H1 (cell line): ENCODE results near the gene TRMT44. TPM values are rescaled to one million over a fixed set of nuclear protein-coding genes. Genes with fewer than 3 reads are reported as not detected.

ENCODE experiments used
- CTCF ChIA-PET: fragments of 300-600 bp; sonication (Branson Sonifier 250); formaldehyde crosslinking; loops from one replicate; lab custom pipeline; 2021; ENCODE audit not compliant: partially characterized antibody; lab: Charles Lee
- POLR2A ChIA-PET: fragments of 300-600 bp; sonication (Branson Sonifier 250); formaldehyde crosslinking; loops from one replicate; lab custom pipeline; 2021; ENCODE audit warnings: inconsistent platforms; ENCODE audit not compliant: partially characterized antibody; lab: Charles Lee
- DNase-seq, 2 experiments: peaks; one replicate each; pipeline versions ENCODE4 v3.0.0 to v3.0.0-alpha.2; 2010 to 2022; ENCODE audit warnings: low spot score in 2 of 2, low read depth in 1 of 2, mixed read lengths in 1 of 2
- FAIRE-seq: peaks from 2 replicates; lab custom pipeline; 2011; peaks lifted over from hg19 to GRCh38; lab: Jason Lieb, UNC
- H2AFZ ChIP-seq: 2 replicates; pipeline ENCODE4 v1.8.1; 2012; ENCODE audit warnings: low read length, inconsistent platforms
- H2AK5ac ChIP-seq: 2 replicates; pipeline ENCODE4 v1.6.1; 2013; ENCODE audit warnings: low read depth, low read length
- H2BK120ac ChIP-seq: replicated peaks from 2 replicates; pipeline ENCODE3; 2013; ENCODE audit warnings: low read depth, low read length, inconsistent platforms
- H2BK12ac ChIP-seq: 2 replicates; pipeline ENCODE4 v1.6.1; 2013; ENCODE audit warnings: low read depth, low read length
- H2BK15ac ChIP-seq: 2 replicates; pipeline ENCODE4 v1.6.1; 2013; ENCODE audit warnings: low read length
- H2BK20ac ChIP-seq: 2 replicates; pipeline ENCODE4 v1.6.1; 2013; ENCODE audit warnings: low read length
- H2BK5ac ChIP-seq: 2 replicates; pipeline ENCODE4 v1.6.1; 2013; ENCODE audit warnings: low read depth, low read length
- H3K14ac ChIP-seq: 2 replicates; pipeline ENCODE4 v1.6.1; 2013; ENCODE audit warnings: inconsistent platforms; ENCODE audit not compliant: insufficient read length
- H3K18ac ChIP-seq: 2 replicates; pipeline ENCODE4 v1.6.1; 2013; ENCODE audit warnings: low read length; ENCODE audit errors: extremely low read depth
- H3K23ac ChIP-seq: 2 replicates; pipeline ENCODE4 v1.6.1; 2013; ENCODE audit warnings: inconsistent platforms; ENCODE audit not compliant: insufficient read length
- H3K23me2 ChIP-seq: 2 replicates; pipeline ENCODE4 v1.6.1; 2013; ENCODE audit warnings: low read depth, low read length
- H3K27ac ChIP-seq: 2 replicates; pipeline ENCODE4 v1.6.1; 2011; ENCODE audit warnings: low read depth, low read length, inconsistent platforms
- H3K27me3 ChIP-seq, 4 experiments: replicated peaks in 1 of 4; 1 replicate in 1 of 4; 2 replicates in 3 of 4; pipeline versions ENCODE4 v1.6.1 to v1.8.1; 2011 to 2013; ENCODE audit warnings: low read length in 3 of 4, mild to moderate bottlenecking in 3 of 4, inconsistent platforms in 2 of 4, mixed read lengths in 2 of 4, moderate library complexity in 1 of 4; ENCODE audit not compliant: control insufficient read depth in 3 of 4, insufficient read depth in 3 of 4; ENCODE audit errors: extremely low read depth in 1 of 4
- H3K36me3 ChIP-seq, 4 experiments: 2 replicates each; pipeline versions ENCODE4 v1.6.1 to v1.8.1; 2011 to 2013; ENCODE audit warnings: mild to moderate bottlenecking in 4 of 4, low read length in 3 of 4, moderate library complexity in 2 of 4, control low read depth in 1 of 4, inconsistent platforms in 1 of 4; ENCODE audit not compliant: insufficient read depth in 4 of 4, control insufficient read depth in 2 of 4
- H3K4ac ChIP-seq: replicated peaks from 2 replicates; pipeline ENCODE3; 2013; ENCODE audit warnings: low read length, low read depth, mixed read lengths, inconsistent platforms; ENCODE audit not compliant: insufficient read length
- H3K4me1 ChIP-seq, 4 experiments: replicated peaks in 1 of 4; 1 replicate in 1 of 4; 2 replicates in 3 of 4; pipeline versions ENCODE4 v1.6.1 to v1.8.1; 2011 to 2013; ENCODE audit warnings: low read length in 3 of 4, inconsistent platforms in 2 of 4, mixed read lengths in 1 of 4; ENCODE audit not compliant: insufficient read depth in 4 of 4, control insufficient read depth in 3 of 4
- H3K4me2 ChIP-seq, 2 experiments: 2 replicates each; pipeline versions ENCODE4 v1.6.1 to v1.8.1; 2011 to 2013; ENCODE audit warnings: low read depth in 2 of 2, low read length in 2 of 2, control low read depth in 1 of 2, inconsistent platforms in 1 of 2, mild to moderate bottlenecking in 1 of 2; ENCODE audit not compliant: insufficient read depth in 1 of 2
- H3K4me3 ChIP-seq, 4 experiments: fragments of 200-600, 300-600 bp in 1 of 4; sonication (generic), shearing (Covaris generic), sonication (Bioruptor Twin) in 1 of 4; 2 replicates each; pipeline versions ENCODE4 v1.5.1 to v1.8.1; 2011 to 2016; ENCODE audit warnings: low read length in 4 of 4, low read depth in 3 of 4, control low read depth in 2 of 4, inconsistent platforms in 2 of 4, mild to moderate bottlenecking in 2 of 4, mixed read lengths in 1 of 4, moderate library complexity in 1 of 4; ENCODE audit not compliant: insufficient read depth in 2 of 4; ENCODE audit errors: extremely low read depth in 1 of 4
- H3K56ac ChIP-seq: replicated peaks from 2 replicates; pipeline ENCODE3; 2013; ENCODE audit warnings: low read depth, mild to moderate bottlenecking, mixed read lengths, low read length, inconsistent platforms; ENCODE audit not compliant: insufficient read length
- H3K79me1 ChIP-seq: 2 replicates; pipeline ENCODE4 v1.6.1; 2013; ENCODE audit warnings: low read depth, low read length, control low read depth
- H3K79me2 ChIP-seq, 2 experiments: 2 replicates each; pipeline versions ENCODE4 v1.6.1 to v1.8.1; 2012 to 2013; ENCODE audit warnings: low read length in 2 of 2, mild to moderate bottlenecking in 2 of 2, inconsistent platforms in 1 of 2; ENCODE audit not compliant: insufficient read depth in 2 of 2, control insufficient read depth in 1 of 2
- H3K9ac ChIP-seq, 4 experiments: replicated peaks in 1 of 4; 1 replicate in 1 of 4; 2 replicates in 3 of 4; pipeline versions ENCODE4 v1.6.1 to v1.8.1; 2011 to 2013; ENCODE audit warnings: low read depth in 3 of 4, low read length in 3 of 4, control low read depth in 2 of 4, mild to moderate bottlenecking in 2 of 4, moderate library complexity in 2 of 4, inconsistent platforms in 1 of 4; ENCODE audit errors: extremely low read depth in 1 of 4
- H3K9me3 ChIP-seq, 2 experiments: 2 replicates each; pipeline versions ENCODE4 v1.6.1 to v1.8.1; 2012 to 2013; ENCODE audit warnings: mild to moderate bottlenecking in 2 of 2, moderate library complexity in 2 of 2, control low read depth in 1 of 2, inconsistent platforms in 1 of 2, low read depth in 1 of 2, low read length in 1 of 2, mixed read lengths in 1 of 2; ENCODE audit not compliant: insufficient read depth in 2 of 2
- H4K20me1 ChIP-seq, 2 experiments: replicated peaks in 1 of 2; 2 replicates each; pipeline versions ENCODE3 to v1.8.1; 2011 to 2013; ENCODE audit warnings: inconsistent platforms in 2 of 2, low read length in 2 of 2, mild to moderate bottlenecking in 1 of 2; ENCODE audit not compliant: insufficient read depth in 2 of 2, control insufficient read depth in 1 of 2
- H4K5ac ChIP-seq: 2 replicates; pipeline ENCODE4 v1.6.1; 2013; ENCODE audit warnings: low read length, low read depth, mixed read lengths, inconsistent platforms; ENCODE audit not compliant: insufficient read length
- H4K8ac ChIP-seq: 2 replicates; pipeline ENCODE4 v1.8.0; 2013; ENCODE audit warnings: mild to moderate bottlenecking, moderate library complexity, low read length, inconsistent platforms; ENCODE audit not compliant: insufficient read depth; ENCODE audit errors: extremely low read depth
- H4K91ac ChIP-seq: replicated peaks from 2 replicates; pipeline ENCODE3; 2013; ENCODE audit warnings: low read length, mixed read lengths, inconsistent platforms; ENCODE audit not compliant: insufficient read length
- CBX5 ChIP-seq: fragments of 300-800, 300-1000 bp; sonication (generic); IDR thresholded peaks from 2 replicates; pipeline ENCODE4 v1.7.1; 2016; ENCODE audit warnings: antibody characterized with exemption, low read length, low read depth
- NANOG ChIP-seq: IDR thresholded peaks from 2 replicates; pipeline ENCODE4 v1.6.1; 2011; ENCODE audit warnings: low read length, low read depth, mild to moderate bottlenecking, inconsistent platforms; ENCODE audit not compliant: insufficient read depth, poor library complexity, severe bottlenecking
- SAP30 ChIP-seq: fragments of 300-600 bp; sonication (generic); IDR thresholded peaks from 2 replicates; pipeline ENCODE4 v1.7.1; 2012; ENCODE audit warnings: low read length, moderate library complexity, mild to moderate bottlenecking, inconsistent platforms; ENCODE audit not compliant: insufficient read depth, insufficient replicate concordance
- TAF1 ChIP-seq: IDR thresholded peaks from 2 replicates; pipeline ENCODE4 v1.6.1; 2011; ENCODE audit warnings: mild to moderate bottlenecking, low read depth, low read length
- WGBS, 2 experiments: shearing (Covaris generic) in 1 of 2; methylation state at CpG; one replicate each; pipeline versions ENCODE4 v1.1.6 to v1.1.7; 2013 to 2015; ENCODE audit warnings: low lambda C conversion rate in 2 of 2, mixed read lengths in 2 of 2, inconsistent platforms in 1 of 2, low coverage in 1 of 2, missing lambda C conversion rate in 1 of 2; ENCODE audit not compliant: insufficient replicate concordance in 2 of 2, insufficient coverage in 1 of 2, insufficient read length in 1 of 2; ENCODE audit errors: extremely low coverage in 1 of 2, missing lambda C conversion rate in 1 of 2; 5-methylcytosine and 5-hydroxymethylcytosine counted together
- polyA plus RNA-seq, 7 experiments: library from polyadenylated mRNA; depleted of rRNA in 3 of 7; stranded (reverse) in 5 of 7; unstranded in 2 of 7; fragments of >200 nt in 5 of 7; fragments of 200-250 nt in 2 of 7; gene quantifications; 1 replicate in 5 of 7; 2 replicates in 1 of 7; 4 replicates in 1 of 7; pipeline versions ENCODE4 v1.2.1 to v1.2.3, GENCODE V29; 2011 to 2013; ENCODE audit warnings: missing spikeins in 2 of 7, mixed read lengths in 2 of 7
- total RNA-seq: library from RNA; stranded (reverse); fragmentation: NEBNext Ultra II Directional; extraction: Animal tissue kit (Norgen Biotek cat#: 25700); gene quantifications from 2 replicates; pipeline ENCODE4 v1.2.1, GENCODE V29; 2021
- TF ChIP-seq, protein P1 (sequence below): IDR thresholded peaks from 2 replicates; pipeline ENCODE4 v1.6.1; 2012; ENCODE audit warnings: inconsistent platforms

TRMT44 gene
- total and polyA plus RNA-seq, 2 of the 8 experiments (the other 6 are each of a cell fraction or from before 2014, with no cell fraction given) = 8.6 to 23.9 TPM

- no peaks in the 10 kb centered on the region for H3K27me3 ChIP-seq
- H2AK5ac ChIP-seq = no peak overlapping the region
- H3K4me3 ChIP-seq = no peak overlapping the region
- H4K91ac ChIP-seq = no peak overlapping the region
- no peaks in the 10 kb centered on the region for H3K4me1 ChIP-seq
- no peak overlapping the region for H2BK5ac ChIP-seq
- CTCF ChIA-PET = interaction anchor here (0.8 to 1.6 kb wide), 3 partner anchors 8 to 101 kb away, joined by 3 read pairs; no protein-coding TSS in a partner anchor
- H4K5ac ChIP-seq = no peak overlapping the region
- no peak overlapping the region for H3K9ac ChIP-seq
- H4K8ac ChIP-seq = no peak overlapping the region
- H3K4ac ChIP-seq = no peak overlapping the region
- H3K79me1 ChIP-seq = no peaks in the 10 kb centered on the region; the same call in 1 of the 2 replicates
- FAIRE-seq = no peak
- no peaks in the 10 kb centered on the region for H3K23me2 ChIP-seq
- H3K9me3 ChIP-seq = no peaks in the 10 kb centered on the region
- no peak overlapping the region for H3K27ac ChIP-seq
- H3K56ac ChIP-seq = no peak overlapping the region
- WGBS, 2 experiments = 93% methylated on average over 8 of the region's 8 CpGs; no CpG with 5 or more reads in 1 of the 2 experiments
- no peak overlapping the region for H2AFZ ChIP-seq
- H2BK120ac ChIP-seq = no peak overlapping the region
- no peak for DNase-seq
- no peak overlapping the region for H3K18ac ChIP-seq
- TF ChIP-seq TAF1 (no peak), NANOG (no peak), CBX5 (no peak), SAP30 (no peak)
- TF ChIP-seq, protein P1, sequence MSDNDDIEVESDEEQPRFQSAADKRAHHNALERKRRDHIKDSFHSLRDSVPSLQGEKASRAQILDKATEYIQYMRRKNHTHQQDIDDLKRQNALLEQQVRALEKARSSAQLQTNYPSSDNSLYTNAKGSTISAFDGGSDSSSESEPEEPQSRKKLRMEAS = no peak
- H3K36me3 ChIP-seq = peaks cover under 1 to 12% (median 8%) of the 10 kb centered on the region in 4 experiments; a peak in 7 of 8 replicates
- H2BK20ac ChIP-seq = no peak overlapping the region
- no peak overlapping the region for H2BK15ac ChIP-seq
- POLR2A ChIA-PET = no interaction called here
- H3K14ac ChIP-seq = no peak overlapping the region
- no peaks in the 10 kb centered on the region for H3K79me2 ChIP-seq
- no peak overlapping the region for H3K4me2 ChIP-seq
- no peaks in the 10 kb centered on the region for H4K20me1 ChIP-seq
- no peak overlapping the region for H2BK12ac ChIP-seq
- no peak overlapping the region for H3K23ac ChIP-seq
These were observed 19.4 kb downstream of the TRMT44 start for GRCh38 chr4:8459867-8460445.
